Astrocyte (in vitro differentiated cells and primary cell): ENCODE results near the gene PKD1L1. TPM values are rescaled to one million over a fixed set of nuclear protein-coding genes. Genes with fewer than 3 reads are reported as not detected.
A peak's percentile ranks its signal among the peaks of the same experiment; 100 is the strongest.

Experiments used
- DNase-seq: peaks from one replicate; pipeline ENCODE4 v3.0.0-alpha.2; 2010; ENCODE audit warnings: low read depth
- FAIRE-seq: peaks from 2 replicates; lab custom pipeline; 2011; peaks lifted over from hg19 to GRCh38; lab: Jason Lieb, UNC
- H2AFZ ChIP-seq: 2 replicates; pipeline ENCODE4 v1.6.0; 2012; ENCODE audit warnings: low read depth, low read length, inconsistent platforms
- H3K27ac ChIP-seq: 2 replicates; pipeline ENCODE4 v1.5.1; 2011; ENCODE audit warnings: low read depth, low read length, inconsistent platforms
- H3K27me3 ChIP-seq: 2 replicates; pipeline ENCODE4 v1.6.0; 2011; ENCODE audit warnings: low read length, inconsistent platforms; ENCODE audit not compliant: insufficient read depth
- H3K36me3 ChIP-seq: 2 replicates; pipeline ENCODE4 v1.5.1; 2011; ENCODE audit warnings: low read length, inconsistent platforms; ENCODE audit not compliant: insufficient read depth
- H3K4me1 ChIP-seq: 2 replicates; pipeline ENCODE4 v1.5.1; 2011; ENCODE audit warnings: low read length, inconsistent platforms; ENCODE audit not compliant: insufficient read depth
- H3K4me2 ChIP-seq: 2 replicates; pipeline ENCODE4 v1.6.0; 2012; ENCODE audit warnings: low read length, inconsistent platforms
- H3K4me3 ChIP-seq: 2 replicates; pipeline ENCODE4 v1.5.1; 2011; ENCODE audit warnings: low read depth, mild to moderate bottlenecking, low read length, inconsistent platforms; ENCODE audit not compliant: insufficient read depth
- H3K79me2 ChIP-seq: 2 replicates; pipeline ENCODE4 v1.6.0; 2012; ENCODE audit warnings: mild to moderate bottlenecking, low read length, inconsistent platforms; ENCODE audit not compliant: insufficient read depth
- H3K9ac ChIP-seq: 2 replicates; pipeline ENCODE4 v1.6.0; 2012; ENCODE audit warnings: mild to moderate bottlenecking, low read length, inconsistent platforms
- H3K9me3 ChIP-seq: 2 replicates; pipeline ENCODE4 v1.5.1; 2012; ENCODE audit warnings: low read depth, mild to moderate bottlenecking, low read length, inconsistent platforms; ENCODE audit not compliant: insufficient read depth
- H4K20me1 ChIP-seq: 2 replicates; pipeline ENCODE4 v1.6.0; 2012; ENCODE audit warnings: low read length, inconsistent platforms; ENCODE audit not compliant: insufficient read depth
- H3K27ac Mint-ChIP-seq: one replicate; pipeline ENCODE4 v1.8.0; 2021; ENCODE audit warnings: mild to moderate bottlenecking, mixed read lengths; ENCODE audit not compliant: unreplicated experiment
- H3K27me3 Mint-ChIP-seq: one replicate; pipeline ENCODE4 v1.8.0; 2021; ENCODE audit warnings: low read depth, mixed read lengths; ENCODE audit not compliant: unreplicated experiment
- H3K36me3 Mint-ChIP-seq: one replicate; pipeline ENCODE4 v1.8.0; 2021; ENCODE audit warnings: low read depth, mixed read lengths; ENCODE audit not compliant: unreplicated experiment
- H3K4me1 Mint-ChIP-seq: one replicate; pipeline ENCODE4 v1.8.0; 2021; ENCODE audit warnings: low read depth, mixed read lengths; ENCODE audit not compliant: unreplicated experiment
- H3K4me3 Mint-ChIP-seq: one replicate; pipeline ENCODE4 v1.8.0; 2021; ENCODE audit warnings: mild to moderate bottlenecking, moderate library complexity, mixed read lengths; ENCODE audit not compliant: unreplicated experiment
- H3K9me3 Mint-ChIP-seq: one replicate; pipeline ENCODE4 v1.8.0; 2021; ENCODE audit warnings: mild to moderate bottlenecking, mixed read lengths; ENCODE audit not compliant: unreplicated experiment
- EZH2 ChIP-seq: IDR thresholded peaks from 2 replicates; pipeline ENCODE4 v1.6.1; 2012; ENCODE audit warnings: mild to moderate bottlenecking, low read length, inconsistent platforms; ENCODE audit not compliant: insufficient read depth
- total RNA-seq: library from RNA; stranded (reverse); gene quantifications from 2 replicates; pipeline ENCODE4 v1.2.1, GENCODE V29; 2021
- TF ChIP-seq, protein P1 (sequence below): IDR thresholded peaks from 2 replicates; pipeline ENCODE4 v1.5.1; 2011; ENCODE audit warnings: low read depth, mild to moderate bottlenecking, inconsistent platforms, low read length, moderate library complexity; ENCODE audit not compliant: insufficient read depth

The PKD1L1 gene
- total RNA-seq, 1 donor from 2014 or later, result 0.39 TPM

DNA sequence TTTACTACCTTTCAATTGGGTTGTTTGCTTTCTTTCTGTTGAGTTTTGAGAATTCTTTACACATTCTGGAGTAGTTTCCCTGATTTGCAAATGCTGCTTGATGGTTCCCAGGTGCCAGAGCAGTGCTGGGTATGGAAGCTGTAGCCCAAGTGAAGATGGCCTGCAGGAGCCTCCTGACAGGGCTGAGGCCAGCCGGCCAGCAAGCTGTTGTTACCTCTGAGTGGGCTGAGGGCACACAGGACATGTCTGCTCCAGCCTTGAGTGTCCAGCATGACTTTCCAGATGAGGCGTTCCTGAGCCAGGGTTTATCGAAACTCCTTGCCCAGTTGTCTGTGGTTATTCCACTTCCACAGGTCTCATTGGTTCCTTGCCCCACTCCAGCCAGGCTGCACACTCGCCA is 201.8 kb downstream of the PKD1L1 start:
- H3K79me2 ChIP-seq, result no peaks in the 10 kb centered on the region
- no peak overlapping the region for H3K9ac ChIP-seq
- no peak overlapping the region for H3K4me3 Mint-ChIP-seq
- TF ChIP-seq, protein P1, sequence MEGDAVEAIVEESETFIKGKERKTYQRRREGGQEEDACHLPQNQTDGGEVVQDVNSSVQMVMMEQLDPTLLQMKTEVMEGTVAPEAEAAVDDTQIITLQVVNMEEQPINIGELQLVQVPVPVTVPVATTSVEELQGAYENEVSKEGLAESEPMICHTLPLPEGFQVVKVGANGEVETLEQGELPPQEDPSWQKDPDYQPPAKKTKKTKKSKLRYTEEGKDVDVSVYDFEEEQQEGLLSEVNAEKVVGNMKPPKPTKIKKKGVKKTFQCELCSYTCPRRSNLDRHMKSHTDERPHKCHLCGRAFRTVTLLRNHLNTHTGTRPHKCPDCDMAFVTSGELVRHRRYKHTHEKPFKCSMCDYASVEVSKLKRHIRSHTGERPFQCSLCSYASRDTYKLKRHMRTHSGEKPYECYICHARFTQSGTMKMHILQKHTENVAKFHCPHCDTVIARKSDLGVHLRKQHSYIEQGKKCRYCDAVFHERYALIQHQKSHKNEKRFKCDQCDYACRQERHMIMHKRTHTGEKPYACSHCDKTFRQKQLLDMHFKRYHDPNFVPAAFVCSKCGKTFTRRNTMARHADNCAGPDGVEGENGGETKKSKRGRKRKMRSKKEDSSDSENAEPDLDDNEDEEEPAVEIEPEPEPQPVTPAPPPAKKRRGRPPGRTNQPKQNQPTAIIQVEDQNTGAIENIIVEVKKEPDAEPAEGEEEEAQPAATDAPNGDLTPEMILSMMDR, result no peak
- TF ChIP-seq EZH2, result no peak
- no peak overlapping the region for H3K27ac Mint-ChIP-seq
- H3K4me2 ChIP-seq, result no peak overlapping the region
- H3K4me3 ChIP-seq, result no peak overlapping the region
- no peak for DNase-seq
- FAIRE-seq, result no peak
- no peaks in the 10 kb centered on the region for H3K9me3 Mint-ChIP-seq
- H3K27ac ChIP-seq, result no peak overlapping the region
- no peaks in the 10 kb centered on the region for H3K27me3 ChIP-seq
- H3K9me3 ChIP-seq, result no peaks in the 10 kb centered on the region
- H2AFZ ChIP-seq, result no peak overlapping the region
- no peaks in the 10 kb centered on the region for H3K36me3 Mint-ChIP-seq
- no peaks in the 10 kb centered on the region for H4K20me1 ChIP-seq
- H3K4me1 Mint-ChIP-seq, result no peaks in the 10 kb centered on the region
- peaks cover 16% of the 10 kb centered on the region for H3K27me3 Mint-ChIP-seq
- peaks cover 7% of the 10 kb centered on the region for H3K4me1 ChIP-seq
- H3K36me3 ChIP-seq, result no peaks in the 10 kb centered on the region

DNA sequence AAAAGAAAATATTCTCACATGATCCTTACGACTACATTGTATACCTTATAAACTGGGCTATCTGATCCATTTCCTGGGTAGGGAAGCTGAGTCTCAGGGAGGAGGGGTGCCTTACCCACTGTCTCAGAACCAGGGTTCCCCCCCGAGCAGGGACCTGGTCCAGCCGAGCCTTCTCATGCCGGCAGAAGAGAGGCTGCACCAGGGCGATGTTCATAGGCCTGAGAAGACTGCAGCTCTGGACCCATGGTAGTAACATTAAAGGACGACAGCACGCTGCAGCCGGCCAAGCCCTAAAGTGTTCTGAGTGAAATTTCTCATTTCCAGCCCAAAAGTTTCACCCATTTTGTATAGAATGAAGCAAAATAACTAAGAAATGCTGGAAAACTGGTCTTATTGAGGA is 203.4 kb downstream of the PKD1L1 start:
- H3K4me1 ChIP-seq, result peaks cover 7% of the 10 kb centered on the region
- H3K4me3 ChIP-seq, result no peak overlapping the region
- no peaks in the 10 kb centered on the region for H3K9me3 ChIP-seq
- no peaks in the 10 kb centered on the region for H4K20me1 ChIP-seq
- TF ChIP-seq EZH2, result no peak
- TF ChIP-seq, protein P1, result no peak
- no peaks in the 10 kb centered on the region for H3K79me2 ChIP-seq
- Mint-ChIP-seq H3K4me3 (no peak overlapping the region), H3K9me3 (no peaks in the 10 kb centered on the region), H3K27me3 (peaks cover 16% of the 10 kb centered on the region), H3K4me1 (no peaks in the 10 kb centered on the region), H3K27ac (no peak overlapping the region), H3K36me3 (no peaks in the 10 kb centered on the region)
- H2AFZ ChIP-seq, result no peak overlapping the region
- H3K4me2 ChIP-seq, result no peak overlapping the region
- H3K27me3 ChIP-seq, result no peaks in the 10 kb centered on the region
- FAIRE-seq, result no peak
- no peaks in the 10 kb centered on the region for H3K36me3 ChIP-seq
- H3K9ac ChIP-seq, result no peak overlapping the region
- H3K27ac ChIP-seq, result no peak overlapping the region
- DNase-seq, result no peak

DNA sequence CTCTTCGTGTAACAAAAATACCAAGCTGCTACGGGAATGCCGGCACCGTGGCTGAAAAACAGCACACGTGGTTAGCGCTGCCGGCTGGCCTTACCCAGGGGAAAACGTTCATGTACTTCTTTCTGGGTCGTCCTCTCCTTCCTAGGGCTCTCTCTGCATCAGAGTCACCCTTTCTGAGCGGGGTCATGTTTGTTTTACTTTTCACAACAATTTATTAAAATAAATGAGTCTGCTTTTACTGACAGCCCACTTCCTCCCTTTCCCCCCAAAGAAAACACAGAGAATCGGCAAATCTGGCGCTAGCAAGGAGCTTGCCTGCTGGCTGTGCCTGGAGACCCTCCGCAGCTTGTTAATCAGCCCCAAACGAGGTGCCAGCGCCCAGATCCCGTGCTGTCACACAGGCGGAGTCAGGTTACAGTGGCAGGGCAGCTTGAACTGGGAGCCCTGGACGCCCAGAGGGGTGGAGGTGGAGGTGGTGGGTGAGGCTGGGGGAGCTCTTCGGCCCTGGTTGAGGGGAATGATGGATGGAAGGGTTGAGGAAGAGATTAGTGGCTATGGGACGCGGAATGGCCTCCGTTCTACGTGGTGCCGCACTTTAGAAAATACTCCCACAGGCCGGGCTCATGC is 204.2 kb downstream of the PKD1L1 start:
- Histone ChIP-seq H3K27ac (no peak overlapping the region), H3K27me3 (no peaks in the 10 kb centered on the region), H3K79me2 (no peaks in the 10 kb centered on the region), H3K4me1 (peaks cover 7% of the 10 kb centered on the region), H2AFZ (peak overlapping the region; percentile 97), H3K4me3 (no peak overlapping the region), H3K36me3 (no peaks in the 10 kb centered on the region), H3K9me3 (no peaks in the 10 kb centered on the region), H4K20me1 (no peaks in the 10 kb centered on the region), H3K9ac (peak overlapping the region; percentile 33), H3K4me2 (peak overlapping the region; percentile 68)
- TF ChIP-seq, protein P1, result no peak
- no peak for TF ChIP-seq EZH2
- no peaks in the 10 kb centered on the region for H3K4me1 Mint-ChIP-seq
- no peak overlapping the region for H3K27ac Mint-ChIP-seq
- peaks cover 14% of the 10 kb centered on the region for H3K27me3 Mint-ChIP-seq
- H3K9me3 Mint-ChIP-seq, result no peaks in the 10 kb centered on the region
- FAIRE-seq, result no peak
- no peaks in the 10 kb centered on the region for H3K36me3 Mint-ChIP-seq
- DNase-seq, result peak; percentile 30
- no peak overlapping the region for H3K4me3 Mint-ChIP-seq
